Measurements from ENCODE around the gene YWHAG.

DNA sequence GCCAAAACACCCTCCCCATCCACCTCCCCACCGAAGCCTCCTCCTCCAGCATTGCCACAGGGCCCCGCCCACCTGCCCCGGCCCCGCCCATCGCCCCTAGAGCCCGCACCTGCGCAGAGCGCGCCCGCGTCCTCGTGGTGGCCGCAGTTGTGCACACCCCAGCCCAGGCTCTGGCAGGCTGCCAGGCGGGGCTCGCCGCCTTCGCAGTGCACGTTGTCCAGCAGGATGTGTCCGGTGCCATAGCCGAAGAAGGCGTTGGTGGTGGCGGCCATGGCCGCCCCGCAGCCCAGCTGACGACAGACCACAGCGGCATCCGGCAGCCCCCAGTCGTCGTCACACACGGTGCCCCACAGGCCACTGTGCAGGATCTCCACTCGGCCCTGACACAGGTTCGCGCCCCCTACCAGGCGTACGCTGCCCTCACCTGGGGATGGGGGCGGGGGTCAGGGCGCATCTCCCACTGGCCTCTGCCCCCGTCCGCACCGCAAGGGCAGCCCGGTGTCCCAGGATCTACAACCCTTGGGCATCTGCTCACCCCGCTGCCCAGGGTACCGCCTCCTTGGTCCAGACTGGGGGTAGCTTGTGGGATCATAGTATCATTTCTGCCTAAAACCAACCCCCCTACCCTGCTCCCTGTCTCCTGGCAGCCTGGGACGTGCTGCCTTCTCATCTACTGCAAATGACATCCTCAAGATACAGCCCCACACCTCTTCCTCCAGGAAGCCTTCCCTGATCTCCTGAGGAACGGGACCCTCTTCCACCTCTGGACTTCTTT, 38.8 kb upstream of the YWHAG start:
- TF ChIP-seq CTCF (IDR thresholded peaks at IDR 0.05) (no peak), POLR2AphosphoS5 (IDR thresholded peaks at IDR 0.05) (no peak), POLR2A (IDR thresholded peaks at IDR 0.05) (peak in 1 of 4 donors; percentile 37), EP300 (IDR thresholded peaks at IDR 0.05) (no peak)
